ENCODE measurements around the gene SLC4A4. TPM values are rescaled to one million over a fixed set of nuclear protein-coding genes. Genes with fewer than 3 reads are reported as not detected.

Gene SLC4A4
- polyA plus RNA-seq, 1 donor (not counting 4 experiments of a cell fraction or from before 2014, with no cell fraction given), result 0.29 TPM

DNA sequence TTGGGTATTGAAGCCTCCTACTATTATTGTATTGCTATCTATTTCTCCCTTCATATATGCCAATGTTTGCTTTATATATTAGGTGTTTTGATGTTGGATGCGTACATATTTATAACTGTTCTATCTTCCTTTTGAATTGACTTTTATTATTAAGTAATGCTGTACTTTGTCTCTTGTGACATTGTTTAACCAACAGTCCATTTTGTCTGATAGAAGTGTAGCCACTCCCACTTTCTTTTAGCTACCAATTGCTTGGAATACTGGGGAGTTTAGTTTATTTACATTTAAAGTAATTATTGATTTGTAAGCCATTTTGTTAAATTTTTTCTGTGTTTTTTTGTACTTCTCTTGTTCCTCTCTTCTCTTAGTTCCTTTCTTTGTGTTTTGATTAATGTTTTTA, 249.2 kb downstream of the SLC4A4 start:
- Histone ChIP-seq H3K9ac (ENCODE audit: control insufficient read depth, extremely low read depth, insufficient read depth, low read length) (no peak overlapping the region), H3K36me3 (ENCODE audit: control insufficient read depth in 2 of 2, extremely low read depth in 1 of 2, insufficient read depth in 2 of 2, low read length in 2 of 2) (no peaks in the 10 kb centered on the region), H3K27ac (ENCODE audit: control insufficient read depth, insufficient read depth, low read length) (no peak overlapping the region), H2AFZ (ENCODE audit: control insufficient read depth, low read length) (no peak overlapping the region), H4K20me1 (ENCODE audit: control insufficient read depth, extremely low read depth, insufficient read depth, low read length) (no peaks in the 10 kb centered on the region), H3K4me2 (ENCODE audit: control insufficient read depth, extremely low read depth, insufficient read depth, low read depth, low read length) (no peak overlapping the region), H3K79me2 (ENCODE audit: control insufficient read depth, insufficient read depth, low read length) (no peaks in the 10 kb centered on the region), H3K9me1 (ENCODE audit: control insufficient read depth, extremely low read depth, insufficient read depth, low read length) (no peaks in the 10 kb centered on the region), H3K4me1 (ENCODE audit: control insufficient read depth, extremely low read depth, insufficient read depth, low read length) (no peaks in the 10 kb centered on the region), H3K4me3 (ENCODE audit: control insufficient read depth in 2 of 3, extremely low read depth in 1 of 3, insufficient read depth in 2 of 3, low read depth in 1 of 3, low read length in 3 of 3) (no peak overlapping the region), H3K9me3 (ENCODE audit: control insufficient read depth, low read depth, low read length) (no peaks in the 10 kb centered on the region), H3K27me3 (ENCODE audit: control insufficient read depth, extremely low read depth, insufficient read depth, low read length) (no peaks in the 10 kb centered on the region)
- TF ChIP-seq EZH2 (IDR thresholded peaks at IDR 0.05; ENCODE audit: low read length), result no peak
- no peak for TF ChIP-seq CTCF (optimal IDR thresholded peaks at IDR 0.05 in 1 of 3, IDR thresholded peaks at IDR 0.05 in 1 of 3, conservative IDR thresholded peaks at IDR 0.05 in 1 of 3; ENCODE audit: extremely low read depth in 1 of 3, insufficient read depth in 2 of 3, low read length in 3 of 3)
- no peak for DNase-seq (ENCODE audit: low read depth, low spot score)
- no peak for FAIRE-seq
- dilution Hi-C loops (cut with MboI; ENCODE audit: extremely low pct_ligation_motif_present, low sequenced_read_pairs), result no loop called here

DNA sequence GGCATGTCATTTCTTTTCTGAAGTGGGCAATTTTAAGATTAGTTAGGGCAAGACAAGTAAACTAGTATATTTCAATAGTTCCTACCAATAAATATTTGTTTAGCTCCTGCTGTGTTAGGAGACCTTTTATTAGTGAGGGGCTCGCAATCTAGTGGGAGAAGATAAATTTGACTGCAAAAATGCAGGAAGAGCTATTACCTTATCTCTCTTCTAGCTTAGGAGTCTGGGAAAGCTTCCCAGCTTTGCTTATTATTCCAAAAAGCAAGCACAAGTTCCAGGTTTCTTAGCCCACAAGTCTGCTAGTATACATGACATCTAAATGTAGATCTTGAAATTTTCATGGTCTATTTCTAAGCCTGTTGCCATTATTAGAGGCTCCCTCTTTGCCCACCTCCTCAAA, 254.0 kb downstream of the SLC4A4 start:
- H3K36me3 ChIP-seq (ENCODE audit: control insufficient read depth in 2 of 2, extremely low read depth in 1 of 2, insufficient read depth in 2 of 2, low read length in 2 of 2), result no peaks in the 10 kb centered on the region
- H3K27me3 ChIP-seq (ENCODE audit: control insufficient read depth, extremely low read depth, insufficient read depth, low read length), result no peaks in the 10 kb centered on the region
- TF ChIP-seq CTCF (optimal IDR thresholded peaks at IDR 0.05 in 1 of 3, IDR thresholded peaks at IDR 0.05 in 1 of 3, conservative IDR thresholded peaks at IDR 0.05 in 1 of 3; ENCODE audit: extremely low read depth in 1 of 3, insufficient read depth in 2 of 3, low read length in 3 of 3) (no peak), EZH2 (IDR thresholded peaks at IDR 0.05; ENCODE audit: low read length) (no peak)
- H3K79me2 ChIP-seq (ENCODE audit: control insufficient read depth, insufficient read depth, low read length), result no peaks in the 10 kb centered on the region
- H3K4me1 ChIP-seq (ENCODE audit: control insufficient read depth, extremely low read depth, insufficient read depth, low read length), result no peaks in the 10 kb centered on the region
- no peaks in the 10 kb centered on the region for H4K20me1 ChIP-seq (ENCODE audit: control insufficient read depth, extremely low read depth, insufficient read depth, low read length)
- H2AFZ ChIP-seq (ENCODE audit: control insufficient read depth, low read length), result no peak overlapping the region
- no peak overlapping the region for H3K27ac ChIP-seq (ENCODE audit: control insufficient read depth, insufficient read depth, low read length)
- no peaks in the 10 kb centered on the region for H3K9me3 ChIP-seq (ENCODE audit: control insufficient read depth, low read depth, low read length)
- H3K4me2 ChIP-seq (ENCODE audit: control insufficient read depth, extremely low read depth, insufficient read depth, low read depth, low read length), result no peak overlapping the region
- dilution Hi-C loops (cut with MboI; ENCODE audit: extremely low pct_ligation_motif_present, low sequenced_read_pairs), result no loop called here
- no peak overlapping the region for H3K4me3 ChIP-seq (ENCODE audit: control insufficient read depth in 2 of 3, extremely low read depth in 1 of 3, insufficient read depth in 2 of 3, low read depth in 1 of 3, low read length in 3 of 3)
- no peaks in the 10 kb centered on the region for H3K9me1 ChIP-seq (ENCODE audit: control insufficient read depth, extremely low read depth, insufficient read depth, low read length)
- H3K9ac ChIP-seq (ENCODE audit: control insufficient read depth, extremely low read depth, insufficient read depth, low read length), result no peak overlapping the region
- FAIRE-seq (no peak), DNase-seq (ENCODE audit: low read depth, low spot score) (no peak)
